ENCODE data around the gene KRT4.

DNA sequence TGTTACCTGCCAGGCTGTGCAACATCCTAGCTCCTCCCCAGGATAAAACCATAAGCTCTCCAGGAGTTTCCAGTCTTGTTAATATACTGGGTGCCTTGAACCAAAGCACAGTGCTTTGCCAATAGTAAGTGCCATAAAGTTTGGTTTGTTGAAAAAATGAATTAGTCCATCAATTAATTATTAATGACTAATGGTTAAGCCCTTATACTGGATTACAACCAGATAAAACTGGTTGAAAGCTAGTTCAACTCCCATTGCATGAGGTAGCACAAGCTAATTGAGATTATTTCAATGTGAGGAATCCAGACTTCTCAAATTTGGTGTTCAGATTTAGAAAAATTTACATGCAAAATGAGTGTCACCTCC, 16.4 kb downstream of the KRT4 start:
- TF ChIP-seq, protein P1, sequence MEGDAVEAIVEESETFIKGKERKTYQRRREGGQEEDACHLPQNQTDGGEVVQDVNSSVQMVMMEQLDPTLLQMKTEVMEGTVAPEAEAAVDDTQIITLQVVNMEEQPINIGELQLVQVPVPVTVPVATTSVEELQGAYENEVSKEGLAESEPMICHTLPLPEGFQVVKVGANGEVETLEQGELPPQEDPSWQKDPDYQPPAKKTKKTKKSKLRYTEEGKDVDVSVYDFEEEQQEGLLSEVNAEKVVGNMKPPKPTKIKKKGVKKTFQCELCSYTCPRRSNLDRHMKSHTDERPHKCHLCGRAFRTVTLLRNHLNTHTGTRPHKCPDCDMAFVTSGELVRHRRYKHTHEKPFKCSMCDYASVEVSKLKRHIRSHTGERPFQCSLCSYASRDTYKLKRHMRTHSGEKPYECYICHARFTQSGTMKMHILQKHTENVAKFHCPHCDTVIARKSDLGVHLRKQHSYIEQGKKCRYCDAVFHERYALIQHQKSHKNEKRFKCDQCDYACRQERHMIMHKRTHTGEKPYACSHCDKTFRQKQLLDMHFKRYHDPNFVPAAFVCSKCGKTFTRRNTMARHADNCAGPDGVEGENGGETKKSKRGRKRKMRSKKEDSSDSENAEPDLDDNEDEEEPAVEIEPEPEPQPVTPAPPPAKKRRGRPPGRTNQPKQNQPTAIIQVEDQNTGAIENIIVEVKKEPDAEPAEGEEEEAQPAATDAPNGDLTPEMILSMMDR (IDR thresholded peaks at IDR 0.05; ENCODE audit: low read depth, low read length, poor library complexity, severe bottlenecking): no peak
- TF ChIP-seq EZH2phosphoT487 (IDR thresholded peaks at IDR 0.05; ENCODE audit: borderline replicate concordance, low read length): no peak
